GM10266 (cell line): Measurements from ENCODE around the gene CMTM4.

Source experiments
- DNase-seq: peaks from one replicate; pipeline ENCODE4 v3.0.0; 2012; ENCODE audit errors: extremely low spot score
- CTCF ChIP-seq: IDR thresholded peaks from 2 replicates; pipeline ENCODE4 v1.5.1; 2012; ENCODE audit warnings: mild to moderate bottlenecking, low read depth; ENCODE audit not compliant: control insufficient read depth, insufficient read depth; ENCODE audit errors: missing control alignments

CMTM4 gene

GRCh38 chr16:66705790-66706505 lies 9.4 kb upstream of the CMTM4 start:
- no peak for DNase-seq
- TF ChIP-seq CTCF, result no peak

- no peak for TF ChIP-seq CTCF
- DNase-seq, result no peak
These were observed 7.1 kb upstream of the CMTM4 start for GRCh38 chr16:66703406-66704215.

- DNase-seq, result no peak
- no peak for TF ChIP-seq CTCF
These were observed 5.0 kb upstream of the CMTM4 start for GRCh38 chr16:66701516-66701915.

GRCh38 chr16:66701026-66701425 lies 4.5 kb upstream of the CMTM4 start:
- DNase-seq, result no peak

GRCh38 chr16:66699898-66700297 lies 3.4 kb upstream of the CMTM4 start:
- no peak for DNase-seq
- TF ChIP-seq CTCF, result no peak

More at GRCh38 chr16:66701026-66701425, 4.5 kb upstream of the CMTM4 start:
- no peak for TF ChIP-seq CTCF

GRCh38 chr16:66698046-66698445 lies 1.5 kb upstream of the CMTM4 start:
- no peak for DNase-seq
- no peak for TF ChIP-seq CTCF
